Osteoblast (primary cell): ENCODE results near the gene EXPH5. TPM values are rescaled to one million over a fixed set of nuclear protein-coding genes. Genes with fewer than 3 reads are reported as not detected.

ENCODE experiments used
- DNase-seq: peaks from one replicate; pipeline ENCODE4 v3.0.0; 2011; ENCODE audit warnings: low spot score, mixed read lengths; ENCODE audit not compliant: insufficient read length; ENCODE audit errors: missing footprints
- H2AFZ ChIP-seq: 2 replicates; pipeline ENCODE4 v1.6.0; 2011; ENCODE audit warnings: mild to moderate bottlenecking, low read length
- H3K27ac ChIP-seq: 2 replicates; pipeline ENCODE4 v1.5.1; 2011; ENCODE audit warnings: mild to moderate bottlenecking, low read depth, low read length, moderate library complexity
- H3K27me3 ChIP-seq: 2 replicates; pipeline ENCODE4 v1.6.0; 2012; ENCODE audit warnings: mild to moderate bottlenecking, control low read depth, inconsistent platforms, low read length, moderate library complexity; ENCODE audit not compliant: insufficient read depth
- H3K36me3 ChIP-seq: 2 replicates; pipeline ENCODE4 v1.5.1; 2011; ENCODE audit warnings: mild to moderate bottlenecking, low read length, control low read depth, moderate library complexity; ENCODE audit not compliant: insufficient read depth
- H3K4me1 ChIP-seq: 2 replicates; pipeline ENCODE4 v1.5.1; 2011; ENCODE audit warnings: mild to moderate bottlenecking, low read length, control low read depth, moderate library complexity; ENCODE audit not compliant: insufficient read depth
- H3K4me2 ChIP-seq: 2 replicates; pipeline ENCODE4 v1.6.0; 2011; ENCODE audit warnings: mild to moderate bottlenecking, low read length; ENCODE audit not compliant: insufficient read depth
- H3K4me3 ChIP-seq: fragments of 200-600 bp; sonication (generic); 3 replicates; pipeline ENCODE4 v1.5.1; 2012; ENCODE audit warnings: mild to moderate bottlenecking, low read length, inconsistent platforms; ENCODE audit not compliant: insufficient read depth
- H3K79me2 ChIP-seq: 2 replicates; pipeline ENCODE4 v1.6.0; 2012; ENCODE audit warnings: mild to moderate bottlenecking, low read length, control low read depth, inconsistent platforms; ENCODE audit not compliant: insufficient read depth
- H3K9me3 ChIP-seq: 2 replicates; pipeline ENCODE4 v1.5.1; 2011; ENCODE audit warnings: low read depth, low read length, control low read depth
- H4K20me1 ChIP-seq: 2 replicates; pipeline ENCODE4 v1.6.0; 2012; ENCODE audit warnings: mild to moderate bottlenecking, low read length, control low read depth; ENCODE audit not compliant: insufficient read depth
- total RNA-seq: library from RNA; depleted of rRNA; stranded (reverse); fragments of >200 nt; gene quantifications from 2 replicates; pipeline ENCODE4 v1.2.3, GENCODE V29; 2012
- TF ChIP-seq, protein P1 (sequence below): IDR thresholded peaks from 2 replicates; pipeline ENCODE4 v1.5.1; 2011; ENCODE audit warnings: mild to moderate bottlenecking, low read depth, low read length, moderate library complexity; ENCODE audit errors: extremely low read depth

The EXPH5 gene
- total RNA-seq, 1 donor, result under 0.01 TPM

DNA sequence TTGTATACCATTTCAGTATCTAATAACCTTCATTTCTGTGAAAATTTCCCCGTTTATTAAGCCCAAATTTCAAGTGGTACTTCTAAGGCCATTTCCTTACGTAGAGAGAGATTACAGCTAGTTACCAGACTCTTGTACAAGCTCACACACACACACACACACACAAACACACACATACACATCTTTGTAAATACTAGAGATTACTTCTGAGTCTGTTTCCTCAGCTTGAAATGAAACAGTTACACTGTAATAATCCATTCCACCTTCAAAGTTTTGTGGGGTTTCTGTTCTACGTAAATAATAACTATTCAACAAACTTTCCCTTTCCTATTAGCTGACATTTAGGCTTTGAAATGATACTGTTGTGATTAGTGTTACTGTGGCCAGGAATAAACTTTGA is 101.6 kb downstream of the EXPH5 start:
- Histone ChIP-seq H4K20me1 (no peaks in the 10 kb centered on the region), H3K27ac (no peak overlapping the region), H3K4me1 (peaks cover 2% of the 10 kb centered on the region), H3K27me3 (no peaks in the 10 kb centered on the region), H3K4me2 (no peak overlapping the region), H3K4me3 (no peak overlapping the region), H2AFZ (peak overlapping the region; percentile 36), H3K9me3 (no peaks in the 10 kb centered on the region), H3K36me3 (peaks cover 3% of the 10 kb centered on the region), H3K79me2 (peaks cover 35% of the 10 kb centered on the region)
- TF ChIP-seq, protein P1, sequence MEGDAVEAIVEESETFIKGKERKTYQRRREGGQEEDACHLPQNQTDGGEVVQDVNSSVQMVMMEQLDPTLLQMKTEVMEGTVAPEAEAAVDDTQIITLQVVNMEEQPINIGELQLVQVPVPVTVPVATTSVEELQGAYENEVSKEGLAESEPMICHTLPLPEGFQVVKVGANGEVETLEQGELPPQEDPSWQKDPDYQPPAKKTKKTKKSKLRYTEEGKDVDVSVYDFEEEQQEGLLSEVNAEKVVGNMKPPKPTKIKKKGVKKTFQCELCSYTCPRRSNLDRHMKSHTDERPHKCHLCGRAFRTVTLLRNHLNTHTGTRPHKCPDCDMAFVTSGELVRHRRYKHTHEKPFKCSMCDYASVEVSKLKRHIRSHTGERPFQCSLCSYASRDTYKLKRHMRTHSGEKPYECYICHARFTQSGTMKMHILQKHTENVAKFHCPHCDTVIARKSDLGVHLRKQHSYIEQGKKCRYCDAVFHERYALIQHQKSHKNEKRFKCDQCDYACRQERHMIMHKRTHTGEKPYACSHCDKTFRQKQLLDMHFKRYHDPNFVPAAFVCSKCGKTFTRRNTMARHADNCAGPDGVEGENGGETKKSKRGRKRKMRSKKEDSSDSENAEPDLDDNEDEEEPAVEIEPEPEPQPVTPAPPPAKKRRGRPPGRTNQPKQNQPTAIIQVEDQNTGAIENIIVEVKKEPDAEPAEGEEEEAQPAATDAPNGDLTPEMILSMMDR, result no peak
- DNase-seq, result no peak

DNA sequence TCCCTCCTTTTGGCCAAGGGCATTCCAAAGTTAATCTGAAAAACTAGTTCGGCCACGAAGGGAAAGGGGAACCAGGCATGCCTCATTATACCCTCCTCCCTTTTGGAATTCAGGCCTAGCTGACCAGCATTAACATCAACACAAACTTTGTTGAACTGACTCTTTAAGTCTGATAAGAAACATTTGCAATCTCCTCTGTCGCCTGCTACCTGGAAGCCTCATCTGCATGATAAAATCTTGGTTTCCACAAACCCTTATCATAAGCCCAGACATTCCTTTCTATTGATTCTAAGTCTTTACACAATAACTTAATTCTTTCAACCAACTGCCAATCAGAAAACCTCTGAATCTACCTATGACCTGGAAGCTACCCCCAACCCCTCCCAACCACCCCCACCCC is 106.7 kb downstream of the EXPH5 start:
- peaks cover 25% of the 10 kb centered on the region for H3K36me3 ChIP-seq
- H3K4me3 ChIP-seq, result no peak overlapping the region
- no peak overlapping the region for H3K4me2 ChIP-seq
- no peak overlapping the region for H2AFZ ChIP-seq
- H3K4me1 ChIP-seq, result no peaks in the 10 kb centered on the region
- H3K27ac ChIP-seq, result no peak overlapping the region
- peaks cover 2% of the 10 kb centered on the region for H3K79me2 ChIP-seq
- H3K9me3 ChIP-seq, result no peaks in the 10 kb centered on the region
- H3K27me3 ChIP-seq, result no peaks in the 10 kb centered on the region
- no peak for DNase-seq
- TF ChIP-seq, protein P1, result no peak
- H4K20me1 ChIP-seq, result no peaks in the 10 kb centered on the region

DNA sequence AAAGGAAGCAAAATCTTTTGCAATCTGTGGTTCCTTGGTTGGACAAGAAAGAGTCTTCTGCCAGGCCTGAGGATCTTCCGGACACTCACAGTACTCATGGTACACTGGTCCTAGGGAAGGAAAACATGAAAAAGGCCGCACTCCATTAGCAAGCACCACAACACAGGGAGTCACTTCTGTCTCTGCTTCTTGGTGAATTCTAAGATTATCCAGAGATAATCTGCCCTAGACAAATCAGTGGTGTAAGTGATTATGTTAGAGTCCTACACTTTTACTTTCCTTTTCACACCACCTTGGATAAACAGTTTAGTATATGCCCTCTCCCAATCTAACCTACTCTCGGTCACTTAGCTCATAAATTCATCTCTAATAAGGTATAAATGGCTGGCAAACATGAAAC is 107.2 kb downstream of the EXPH5 start:
- Histone ChIP-seq H3K27me3 (no peaks in the 10 kb centered on the region), H3K36me3 (peaks cover 30% of the 10 kb centered on the region), H3K27ac (no peak overlapping the region), H3K9me3 (no peaks in the 10 kb centered on the region), H2AFZ (no peak overlapping the region), H3K4me2 (no peak overlapping the region), H3K79me2 (no peaks in the 10 kb centered on the region), H3K4me3 (no peak overlapping the region), H4K20me1 (no peaks in the 10 kb centered on the region), H3K4me1 (no peaks in the 10 kb centered on the region)
- no peak for DNase-seq
- TF ChIP-seq, protein P1, result no peak

DNA sequence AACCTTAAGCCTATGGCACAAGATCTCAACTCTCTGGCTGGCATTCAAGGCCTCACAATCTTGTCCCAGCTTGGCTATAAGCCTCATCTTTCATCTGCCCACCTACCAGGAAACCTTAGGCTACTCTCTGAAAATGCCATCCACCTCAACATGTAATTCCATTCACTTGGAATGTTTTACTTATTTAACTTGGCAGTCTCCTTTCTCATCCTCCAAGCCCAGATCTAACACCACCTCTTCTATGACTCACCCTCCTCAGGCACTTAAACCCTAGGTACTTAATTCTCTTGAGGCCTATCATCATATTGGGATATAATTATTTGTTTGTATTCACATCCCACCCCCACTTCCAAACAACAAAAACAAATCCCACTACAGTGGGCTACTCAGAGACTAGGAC is 110.4 kb downstream of the EXPH5 start:
- Histone ChIP-seq H3K4me1 (no peaks in the 10 kb centered on the region), H3K27me3 (no peaks in the 10 kb centered on the region), H3K9me3 (no peaks in the 10 kb centered on the region), H3K4me2 (no peak overlapping the region), H2AFZ (no peak overlapping the region), H3K36me3 (peaks cover 42% of the 10 kb centered on the region), H3K4me3 (no peak overlapping the region), H4K20me1 (no peaks in the 10 kb centered on the region), H3K27ac (no peak overlapping the region), H3K79me2 (no peaks in the 10 kb centered on the region)
- no peak for DNase-seq
- TF ChIP-seq, protein P1, result no peak
